PC-9 (cell line): ENCODE data around the gene SYNRG.

Source experiments
- CTCF ChIP-seq: fragments of 200-600 bp; sonication (generic); conservative IDR thresholded peaks from 2 replicates; pipeline ENCODE4 v1.6.1; 2017; ENCODE audit warnings: mixed run types, antibody characterized with exemption, mild to moderate bottlenecking, moderate library complexity
- EZH2 ChIP-seq: fragments of 200-600 bp; sonication (generic); IDR thresholded peaks from 2 replicates; pipeline ENCODE4 v1.8.0; 2017; ENCODE audit warnings: antibody characterized with exemption, low read depth

- TF ChIP-seq CTCF (no peak), EZH2 (no peak)
Measured at GRCh38 chr17:37642681-37643080, 33.5 kb upstream of the SYNRG start.
